SK-MEL-5 (cell line): ENCODE results near the gene ATXN8OS. TPM values are rescaled to one million over a fixed set of nuclear protein-coding genes. Genes with fewer than 3 reads are reported as not detected.

Experiments
- DNase-seq: peaks from one replicate; pipeline ENCODE4 v3.0.0-alpha.2; 2016; ENCODE audit warnings: low read depth, low spot score
- in situ Hi-C: cut with HindIII; loops from 2 replicates; pipeline ENCODE4 v1.10.0; 2016; ENCODE audit warnings: low sequenced_read_pairs, high pct_unique_total_duplicates, low pct_unique_long_range_greater_than_20kb
- total RNA-seq: library from RNA; depleted of rRNA; stranded (reverse); fragments of >200 nt; shearing (Covaris generic); gene quantifications from 2 replicates; pipeline ENCODE4 v1.2.3, GENCODE V29; 2014; rRNA removed

ATXN8OS gene
- total RNA-seq, 1 experiment from 2014 or later = not detected

DNA sequence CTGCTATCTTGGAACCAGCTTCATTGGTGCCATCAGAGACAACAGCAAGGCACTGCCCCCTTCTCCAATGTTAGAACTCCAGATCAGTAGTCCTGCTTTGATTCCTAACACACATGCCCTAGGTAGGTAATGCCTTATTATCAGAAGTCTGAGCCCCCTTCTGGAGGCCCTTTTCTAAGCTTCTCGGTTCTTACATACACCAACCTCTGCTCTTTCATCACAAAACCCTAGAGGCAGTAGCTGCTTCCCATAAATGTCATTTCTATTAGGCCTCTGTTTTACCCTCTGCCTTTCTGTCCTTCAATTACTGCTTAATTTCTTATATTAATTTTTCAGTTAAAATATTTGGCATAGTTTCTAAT, 66.0 kb downstream of the ATXN8OS start:
- peak; percentile 14 for DNase-seq
- in situ Hi-C loops = no loop called here

DNA sequence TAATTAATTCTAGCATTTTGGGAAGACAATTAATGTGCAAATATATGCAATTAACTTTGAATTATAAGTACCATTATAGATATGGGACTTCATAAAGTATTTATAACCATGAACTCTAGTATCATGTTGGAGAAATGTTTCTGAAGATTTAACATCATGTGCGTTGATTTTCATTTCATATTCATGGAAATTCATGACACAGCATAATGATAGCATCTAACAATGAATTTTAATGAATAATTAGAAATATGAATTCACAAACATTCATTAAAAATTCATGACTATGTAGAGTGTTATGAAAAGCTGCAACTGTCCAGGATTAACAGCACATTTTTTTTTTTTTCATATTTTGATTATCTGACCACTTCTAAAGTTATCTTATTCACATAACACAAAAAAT, 70.7 kb downstream of the ATXN8OS start:
- no peak for DNase-seq
- in situ Hi-C loops = no loop called here

Other genes starting within 250 kb of the ATXN8OS start
- gene KLHL1, start 626 bp downstream of the ATXN8OS start, total RNA-seq = 0.03 and 0.08 TPM in 2 replicates